SK-N-SH treated with all-trans-retinoic acid at 6 μM for 48 hours (cell line): ENCODE results near the gene HES6.
A peak's percentile ranks its signal among the peaks of the same experiment; 100 is the strongest.

Experiments used
- ATAC-seq: fragments of 200-7000 bp; cut with Tn5 transposase; 3 replicates; pipeline ENCODE4 v1.9.1; 2020; ENCODE audit warnings: mild to moderate bottlenecking, moderate library complexity
- ARNTL ChIP-seq: fragments of 450-650 bp; formaldehyde crosslinking; IDR thresholded peaks from 2 replicates; pipeline ENCODE4 v1.5.0; 2020; ENCODE audit warnings: low read depth, mild to moderate bottlenecking, moderate library complexity, borderline replicate concordance
- BACH2 ChIP-seq: fragments of 250-450 bp; sonication (Bioruptor Pico); IDR thresholded peaks from 2 replicates; pipeline ENCODE4 v1.9.0; 2021; ENCODE audit warnings: mild to moderate bottlenecking, borderline replicate concordance
- CREB5 ChIP-seq: fragments of 250-450 bp; sonication (Bioruptor Pico); IDR thresholded peaks from 2 replicates; pipeline ENCODE4 v1.5.1; 2020; ENCODE audit warnings: low read depth, mild to moderate bottlenecking, moderate library complexity
- CSDC2 ChIP-seq: fragments of 250-450 bp; sonication (Bioruptor Pico); IDR thresholded peaks from 2 replicates; pipeline ENCODE4 v1.5.0; 2020; ENCODE audit warnings: mild to moderate bottlenecking, moderate library complexity
- CSRNP3 ChIP-seq: fragments of 250-450 bp; sonication (Bioruptor Pico); IDR thresholded peaks from 2 replicates; pipeline ENCODE4 v1.5.1; 2021; ENCODE audit warnings: mild to moderate bottlenecking, moderate library complexity
- ESRRG ChIP-seq: fragments of 250-450 bp; sonication (Bioruptor Pico); IDR thresholded peaks from 2 replicates; pipeline ENCODE4 v1.6.1; 2021; ENCODE audit warnings: mild to moderate bottlenecking
- ISL1 ChIP-seq: fragments of 250-450 bp; sonication (Bioruptor Pico); IDR thresholded peaks from 2 replicates; pipeline ENCODE4 v2.1.2; 2022; ENCODE audit warnings: mild to moderate bottlenecking, moderate library complexity
- OSR1 ChIP-seq: fragments of 250-450 bp; sonication (Bioruptor Pico); IDR thresholded peaks from 2 replicates; pipeline ENCODE4 v1.8.0; 2022; ENCODE audit warnings: moderate library complexity, mild to moderate bottlenecking, inconsistent platforms
- PATZ1 ChIP-seq: fragments of 250-450 bp; sonication (Bioruptor Pico); IDR thresholded peaks from 2 replicates; pipeline ENCODE4 v1.8.0; 2020; ENCODE audit warnings: mild to moderate bottlenecking, moderate library complexity, borderline replicate concordance
- POU6F1 ChIP-seq: fragments of 250-450 bp; sonication (Bioruptor Pico); IDR thresholded peaks from 2 replicates; pipeline ENCODE4 v1.8.0; 2021; ENCODE audit warnings: low read depth, mild to moderate bottlenecking, moderate library complexity, borderline replicate concordance
- PPARA ChIP-seq: fragments of 250-450 bp; sonication (Bioruptor Pico); IDR thresholded peaks from 2 replicates; pipeline ENCODE4 v1.5.0; 2020; ENCODE audit warnings: mild to moderate bottlenecking, borderline replicate concordance
- RARB ChIP-seq: fragments of 250-450 bp; sonication (Bioruptor Pico); IDR thresholded peaks from 2 replicates; pipeline ENCODE4 v1.8.0; 2021; ENCODE audit warnings: mild to moderate bottlenecking, moderate library complexity
- SNAI2 ChIP-seq: fragments of 250-450 bp; sonication (Bioruptor Pico); IDR thresholded peaks from 2 replicates; pipeline ENCODE4 v1.5.0; 2020; ENCODE audit warnings: mild to moderate bottlenecking, moderate library complexity
- TCF4 ChIP-seq: fragments of 250-450 bp; sonication (Bioruptor Pico); IDR thresholded peaks from 2 replicates; pipeline ENCODE4 v1.8.0; 2021; ENCODE audit warnings: mild to moderate bottlenecking, moderate library complexity, borderline replicate concordance
- TOX ChIP-seq: fragments of 250-450 bp; sonication (Bioruptor Pico); IDR thresholded peaks from 2 replicates; pipeline ENCODE4 v1.8.0; 2021; ENCODE audit warnings: mild to moderate bottlenecking, moderate library complexity, borderline replicate concordance
- TSHZ2 ChIP-seq: fragments of 250-450 bp; sonication (Bioruptor Pico); IDR thresholded peaks from 2 replicates; pipeline ENCODE4 v1.5.0; 2020; ENCODE audit warnings: mild to moderate bottlenecking, moderate library complexity
- ZC3H10 ChIP-seq: fragments of 250-450 bp; sonication (Bioruptor Pico); IDR thresholded peaks from 2 replicates; pipeline ENCODE4 v1.5.1; 2021; ENCODE audit warnings: mild to moderate bottlenecking, moderate library complexity
- ZFP3 ChIP-seq: fragments of 250-450 bp; sonication (Bioruptor Pico); IDR thresholded peaks from 2 replicates; pipeline ENCODE4 v1.5.0; 2020; ENCODE audit warnings: mild to moderate bottlenecking, moderate library complexity
- ZFP30 ChIP-seq: fragments of 450-650 bp; formaldehyde crosslinking; IDR thresholded peaks from 2 replicates; pipeline ENCODE4 v1.5.0; 2022; ENCODE audit warnings: mild to moderate bottlenecking, moderate library complexity
- ZNF565 ChIP-seq: fragments of 450-650 bp; formaldehyde crosslinking; conservative IDR thresholded peaks from 2 replicates; pipeline ENCODE4 v1.5.0; 2020; ENCODE audit warnings: low read depth, mild to moderate bottlenecking, moderate library complexity
- ZNF70 ChIP-seq: fragments of 450-650 bp; formaldehyde crosslinking; IDR thresholded peaks from 2 replicates; pipeline ENCODE4 v1.5.0; 2020; ENCODE audit warnings: mild to moderate bottlenecking, moderate library complexity
- ZNF8 ChIP-seq: fragments of 450-650 bp; formaldehyde crosslinking; IDR thresholded peaks from 2 replicates; pipeline ENCODE4 v1.5.0; 2020; ENCODE audit warnings: mild to moderate bottlenecking, moderate library complexity

HES6 gene

GRCh38 chr2:238227587-238228032 is 12.2 kb downstream of the HES6 start:
- no peak for TF ChIP-seq ARNTL (CRISPR knock-in tag)
- TF ChIP-seq ZNF565 (CRISPR knock-in tag) = no peak
- TF ChIP-seq ZNF8 = no peak
- no peak for TF ChIP-seq TOX
- no peak for TF ChIP-seq ISL1 (CRISPR knock-in tag)
- TF ChIP-seq, all 23 proteins: peak for 0
- no peak for ATAC-seq

- TF ChIP-seq ZFP30 = no peak
- TF ChIP-seq ZFP3 (CRISPR knock-in tag) = no peak
- no peak for TF ChIP-seq ISL1 (CRISPR knock-in tag)
- no peak for TF ChIP-seq ARNTL (CRISPR knock-in tag)
- TF ChIP-seq CSRNP3 (CRISPR knock-in tag) = no peak
- TF ChIP-seq ESRRG (CRISPR knock-in tag) = no peak
- ATAC-seq = no peak
Measured at GRCh38 chr2:238226698-238227586, 12.9 kb downstream of the HES6 start.

- ATAC-seq = peak; percentile 26
- no peak for TF ChIP-seq ZNF8
- TF ChIP-seq PPARA (CRISPR knock-in tag) = no peak
Measured at GRCh38 chr2:238225911-238226697, 13.7 kb downstream of the HES6 start.

GRCh38 chr2:238225121-238225520 is 14.7 kb downstream of the HES6 start:
- no peak for ATAC-seq
- TF ChIP-seq BACH2 (no peak), TSHZ2 (CRISPR knock-in tag) (no peak), PPARA (CRISPR knock-in tag) (no peak), ZNF70 (no peak), ISL1 (CRISPR knock-in tag) (no peak), RARB (CRISPR knock-in tag) (no peak), TCF4 (CRISPR knock-in tag) (no peak), OSR1 (CRISPR knock-in tag) (no peak), ZC3H10 (CRISPR knock-in tag) (no peak), TOX (no peak), ZNF8 (no peak), CREB5 (CRISPR knock-in tag) (no peak), ESRRG (CRISPR knock-in tag) (no peak), ZFP3 (CRISPR knock-in tag) (no peak), PATZ1 (CRISPR knock-in tag) (no peak), CSDC2 (no peak), POU6F1 (no peak), SNAI2 (no peak)
